NK-92 treated with Interleukin-12 subunit alpha and Interleukin-12 subunit beta, amount 100 ng/mL, for 24 hours (cell line): Measurements from ENCODE around the gene SCYL1.
A peak's percentile ranks its signal among the peaks of the same experiment; 100 is the strongest.

Experiments
- DNase-seq: peaks from one replicate; lab custom pipeline; 2025; lab: John Stamatoyannopoulos, UW

Gene SCYL1

GRCh38 chr11:65524741-65525545 is at the start of gene SCYL1:
Gene SCYL1 (plus strand): TSS chr11:65525083. CDS start chr11:65525154, 71 bp downstream.
- DNase-seq = peak; percentile 75

- DNase-seq = no peak
Measured at GRCh38 chr11:65476632-65477148, 48.2 kb upstream of the SCYL1 start.

GRCh38 chr11:65477149-65477965 is 47.5 kb upstream of the SCYL1 start:
- peak; percentile 93 for DNase-seq

GRCh38 chr11:65478388-65479183 is 46.3 kb upstream of the SCYL1 start:
- DNase-seq = no peak

DNA sequence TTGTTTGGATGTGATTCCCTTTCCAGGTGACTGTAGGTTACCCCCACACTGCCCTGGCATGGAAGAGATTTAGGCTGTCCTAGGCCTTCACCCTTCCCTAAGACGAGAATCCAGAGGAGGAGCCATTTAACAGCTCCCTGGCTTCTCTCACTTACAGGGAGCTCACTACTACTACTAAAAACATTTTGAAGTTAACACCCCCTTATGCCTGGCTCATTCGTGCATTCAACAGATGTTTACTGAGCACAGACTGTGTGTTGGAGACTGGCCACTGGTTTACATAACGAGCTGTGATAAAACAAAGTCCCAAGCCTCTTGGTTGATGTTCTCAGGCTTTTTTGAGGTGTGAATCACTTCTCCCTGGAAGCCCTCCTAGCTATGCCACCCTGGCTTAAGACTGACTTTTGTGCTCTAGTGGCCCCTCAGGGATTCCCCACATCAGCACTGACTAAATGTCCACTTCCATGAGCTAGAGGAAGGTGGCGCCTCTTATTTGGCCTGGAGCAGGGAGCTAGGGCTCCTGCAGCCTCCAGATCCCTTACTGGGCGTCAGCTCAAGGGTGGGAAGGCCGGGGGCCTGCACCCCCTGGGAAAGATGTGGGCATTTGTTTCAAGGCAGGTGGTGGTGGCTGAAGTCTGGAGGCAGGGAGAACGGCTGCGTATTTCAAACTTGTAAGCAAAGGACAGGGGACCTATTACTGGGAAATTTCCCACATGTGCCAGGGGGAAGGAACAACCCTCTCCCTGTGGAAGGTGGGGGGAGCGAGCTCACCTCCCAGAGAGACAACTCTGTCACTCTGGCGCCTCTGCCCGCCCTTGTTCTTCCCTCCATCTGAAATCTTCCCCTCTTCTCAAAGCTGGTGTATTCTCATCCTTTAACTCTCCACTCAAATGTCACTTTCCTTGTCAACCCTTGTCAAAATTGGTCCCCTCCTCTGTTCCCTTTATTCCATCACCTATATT is 45.4 kb upstream of the SCYL1 start:
- DNase-seq = no peak

GRCh38 chr11:65482306-65482850 is 42.5 kb upstream of the SCYL1 start:
- no peak for DNase-seq

DNA sequence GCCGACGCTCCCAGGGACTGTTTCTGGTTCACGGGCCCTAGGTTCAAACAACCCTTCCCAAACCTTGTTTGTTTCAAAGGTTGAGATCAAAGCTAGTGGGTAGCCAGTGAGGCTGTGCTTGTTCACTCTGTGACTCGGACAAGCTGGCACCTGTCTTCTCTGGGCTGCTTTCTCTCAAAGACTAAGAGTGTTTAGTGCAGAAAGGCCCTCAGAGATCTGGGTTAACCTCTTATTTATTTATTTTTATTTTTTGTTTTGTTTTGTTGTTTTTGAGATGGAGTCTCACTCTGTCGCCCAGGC is 39.0 kb upstream of the SCYL1 start:
- no peak for DNase-seq

DNA sequence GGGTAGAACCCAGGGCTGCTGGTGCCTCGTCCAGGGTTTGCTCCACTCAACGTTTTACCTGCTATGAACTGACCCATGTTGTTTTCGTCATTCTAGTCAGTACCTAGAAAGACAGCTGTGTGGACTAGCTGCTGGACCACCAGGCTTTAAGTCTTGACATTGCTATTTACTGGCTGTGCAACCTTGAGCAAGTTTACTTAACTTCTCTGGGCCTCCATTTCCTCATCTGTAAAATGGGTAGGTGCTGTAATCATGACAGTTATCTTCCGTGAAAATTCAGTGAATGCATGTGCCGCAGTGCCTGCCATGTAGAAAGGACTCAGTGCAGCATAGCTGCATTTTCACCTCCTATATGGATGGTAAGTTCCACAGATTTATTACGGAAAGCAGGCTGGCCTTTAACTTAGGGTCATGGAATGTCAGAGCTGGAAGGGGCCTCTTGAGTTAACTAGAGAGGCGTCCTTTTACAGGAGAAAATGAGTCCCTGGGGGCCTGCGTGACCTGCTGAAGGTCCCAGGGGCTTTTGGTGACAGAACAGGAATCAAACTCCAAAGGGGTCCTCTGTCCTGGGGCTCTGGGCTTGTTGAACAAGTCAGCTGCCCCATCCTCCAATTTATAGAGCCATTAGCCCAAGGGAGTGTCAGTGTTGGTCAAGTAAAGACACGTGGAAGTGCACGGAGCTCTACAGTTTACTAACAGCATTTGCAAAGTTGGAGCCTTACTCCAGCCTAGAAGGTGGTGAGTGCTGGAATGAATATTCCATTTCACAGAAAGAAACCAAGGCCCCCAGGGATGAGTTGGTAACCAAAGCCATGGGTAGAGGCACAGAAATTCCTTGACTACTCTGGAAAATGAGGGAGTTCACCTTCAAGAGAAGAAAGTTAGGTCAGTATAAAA is 38.1 kb upstream of the SCYL1 start:
- no peak for DNase-seq

- no peak for DNase-seq
Measured at GRCh38 chr11:65487467-65488272, 37.2 kb upstream of the SCYL1 start.

DNA sequence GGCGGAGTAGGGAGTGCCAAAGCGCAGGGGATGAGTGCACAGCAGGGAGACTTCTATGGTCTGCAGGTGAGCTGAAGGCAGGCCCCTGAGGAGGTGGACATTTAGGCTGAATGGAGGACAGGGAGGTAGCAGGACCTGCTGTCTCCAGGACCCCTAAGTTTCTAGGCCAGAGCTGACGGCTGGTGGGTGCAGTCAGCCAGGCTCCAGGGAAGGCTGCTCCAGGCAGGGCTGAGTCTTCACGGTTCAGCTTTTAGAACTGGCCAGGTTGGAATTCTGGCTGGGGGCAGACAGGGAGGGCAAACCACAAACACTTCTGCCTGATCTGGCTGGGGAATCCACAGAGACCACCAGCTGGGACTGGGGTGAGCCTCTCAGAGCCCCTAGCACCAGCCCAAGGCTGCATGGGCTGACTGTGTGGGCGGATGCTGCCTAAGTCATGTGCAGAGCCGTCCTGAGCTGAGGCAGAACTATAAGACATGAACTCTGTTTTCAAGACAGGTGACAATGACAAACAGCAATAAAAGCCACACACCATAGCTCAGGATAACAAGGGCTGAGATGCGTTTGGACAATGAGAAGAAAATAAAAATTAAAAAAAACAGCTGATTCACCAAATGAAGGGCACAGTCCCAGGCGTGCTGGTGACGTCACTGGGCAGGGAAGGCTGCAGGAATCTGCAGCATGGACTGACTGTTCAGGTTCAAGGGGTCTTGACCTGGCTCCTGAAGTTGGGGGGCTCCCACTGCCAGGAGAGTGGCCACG is 36.4 kb upstream of the SCYL1 start:
- DNase-seq = no peak

- DNase-seq = no peak
Measured at GRCh38 chr11:65489035-65489705, 35.7 kb upstream of the SCYL1 start.

DNA sequence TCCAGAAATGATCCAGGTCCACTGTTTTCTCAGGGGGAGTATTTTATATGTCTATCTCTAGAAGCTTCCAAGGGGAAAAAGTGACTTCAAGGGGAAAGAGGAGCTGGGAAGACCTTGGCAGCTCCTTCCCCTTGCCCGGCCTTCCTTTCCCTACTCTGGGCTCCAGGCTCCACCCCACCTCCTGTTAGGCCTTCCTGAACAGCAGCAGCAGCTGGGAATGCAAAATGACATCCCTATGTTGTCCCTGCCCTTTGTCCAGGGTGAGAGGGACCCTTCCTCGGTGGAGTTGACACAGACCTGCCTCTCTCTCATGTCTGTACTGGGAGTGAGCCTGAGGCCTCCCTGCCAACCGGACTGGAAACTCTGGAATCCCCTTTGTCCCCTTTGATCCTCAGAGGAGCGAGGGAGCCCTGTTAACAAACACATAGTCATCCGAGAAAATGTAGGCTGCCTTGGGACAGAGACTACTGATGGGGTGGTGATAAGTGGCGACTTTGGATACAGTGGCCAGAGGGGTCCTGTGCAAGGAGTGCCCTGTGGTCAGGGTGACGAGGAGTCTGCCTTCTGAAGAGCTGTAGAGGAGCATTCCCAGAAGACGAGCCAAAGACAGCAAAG is 35.1 kb upstream of the SCYL1 start:
- DNase-seq = no peak

- no peak for DNase-seq
Measured at GRCh38 chr11:65491163-65491465, 33.8 kb upstream of the SCYL1 start.

DNA sequence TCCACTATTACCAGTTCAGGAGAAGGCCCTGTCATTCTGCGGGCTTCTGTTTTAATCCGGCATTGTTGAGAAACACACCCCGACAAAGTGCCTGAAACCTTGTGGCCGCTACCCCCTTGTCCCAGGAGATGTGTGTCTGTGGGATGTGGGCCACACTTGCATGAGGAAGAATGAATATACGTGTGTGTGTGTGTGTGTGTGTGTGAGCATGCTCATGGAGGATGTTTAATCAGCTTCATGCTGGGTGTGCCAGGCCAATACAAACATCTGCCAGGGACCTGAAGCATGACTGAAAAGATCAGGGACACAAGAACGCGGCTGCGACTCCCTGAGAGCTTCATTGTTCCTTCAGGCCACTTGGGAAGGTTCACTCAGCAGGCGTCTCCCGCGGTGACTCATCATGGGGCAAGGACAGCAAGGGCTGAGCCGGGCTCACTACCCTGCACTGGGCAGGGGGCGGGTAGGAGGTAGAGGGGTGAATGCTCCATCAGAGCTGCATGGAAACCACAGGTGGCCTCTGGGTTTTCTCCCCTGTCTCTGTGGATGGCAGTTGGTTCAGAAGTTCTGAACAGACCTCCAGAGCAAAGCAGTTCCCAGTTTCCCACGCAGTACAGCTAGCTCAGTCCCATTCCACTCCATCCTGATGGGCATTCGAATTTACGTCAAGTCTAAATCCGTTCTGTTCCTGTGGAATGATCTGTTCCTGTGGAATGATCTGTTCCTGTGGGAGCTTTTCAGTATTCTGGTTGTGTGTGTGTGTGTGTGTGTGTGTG is 33.1 kb upstream of the SCYL1 start:
- no peak for DNase-seq

DNA sequence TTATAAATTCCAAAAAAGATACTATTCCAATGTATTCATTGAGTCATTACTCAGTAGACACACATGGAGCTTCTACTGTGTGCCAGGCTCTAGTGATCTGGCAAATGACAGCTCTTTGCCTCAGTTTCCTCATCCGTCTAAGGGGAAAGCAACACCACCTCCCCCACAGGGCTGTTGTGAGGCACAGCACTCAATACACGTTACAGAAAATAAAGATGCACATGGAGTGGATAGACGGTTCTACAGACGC is 32.6 kb upstream of the SCYL1 start:
- no peak for DNase-seq

DNA sequence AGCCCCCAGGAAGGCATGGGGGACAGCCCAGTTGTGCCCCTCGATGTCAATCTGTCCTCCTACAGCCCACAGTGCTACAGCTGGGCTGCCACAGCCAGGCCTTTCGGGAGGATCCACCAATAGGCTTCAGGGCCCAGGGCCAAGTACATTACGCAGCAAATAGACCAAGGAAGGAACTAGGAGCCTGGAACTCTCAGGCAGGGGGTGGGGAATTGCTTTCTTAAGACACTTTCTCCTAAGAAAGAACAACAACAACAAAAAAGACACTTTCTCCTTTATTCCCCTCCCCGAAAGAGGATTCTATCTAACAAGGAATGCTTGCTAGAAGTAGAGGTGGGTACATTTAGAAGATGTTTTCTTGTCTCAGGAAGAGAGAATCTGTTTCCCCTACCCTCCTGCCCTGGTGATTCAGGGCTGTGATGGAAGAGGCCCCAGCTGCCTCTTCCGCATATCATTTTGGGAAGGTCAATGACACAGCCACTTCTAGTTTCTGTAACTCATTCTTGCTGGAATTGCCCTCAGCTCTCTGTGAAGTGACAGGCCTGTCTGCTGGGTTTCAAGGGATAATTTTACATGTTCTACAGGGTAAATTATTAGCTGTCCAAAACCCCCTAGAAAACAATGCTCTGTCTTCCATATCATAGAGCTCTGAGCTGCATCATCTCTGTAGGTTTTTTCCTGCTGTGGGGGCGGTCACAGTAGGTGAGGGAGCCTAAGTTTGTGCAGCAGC is 32.1 kb upstream of the SCYL1 start:
- DNase-seq = no peak
